T-helper 1 cell treated with Interleukin-12 subunit alpha and Interleukin-12 subunit beta and Interleukin-4 antibody, amounts not matched to agents 30 ng/mL and 1 ng/mL, for 36 hours (primary cell): ENCODE data around the gene ENPP5. TPM values are rescaled to one million over a fixed set of nuclear protein-coding genes. Genes with fewer than 3 reads are reported as not detected.

Source experiments
- intact Hi-C: fragments of 100-400 bp; cut with micrococcal nuclease; formaldehyde crosslinking; loops from one replicate; pipeline ENCODE4 v1.15.1; 2024
- total RNA-seq: library from RNA; stranded (reverse); gene quantifications from 2 replicates; pipeline ENCODE4 v1.2.3, GENCODE V29; 2022

ENPP5 gene
- total RNA-seq, 1 donor from 2014 or later, result not detected

DNA sequence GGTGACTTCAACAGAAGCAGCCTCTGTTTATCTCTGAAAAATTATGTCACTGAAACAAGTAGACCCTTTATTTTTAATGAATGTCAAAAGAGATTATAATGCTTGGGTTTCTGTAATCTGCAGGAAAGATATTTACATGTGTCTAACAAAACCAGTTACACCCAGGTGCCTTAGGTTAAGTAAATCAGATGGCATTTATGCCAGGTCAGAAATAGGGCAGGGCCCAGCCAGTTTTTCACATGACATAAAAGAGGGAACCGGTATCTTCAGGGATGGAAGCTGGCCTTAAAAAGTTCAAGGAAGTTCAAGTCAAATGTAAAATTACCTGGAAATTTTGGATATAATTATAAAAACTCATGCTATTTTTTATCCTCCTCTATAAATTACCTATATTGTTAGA is 55.1 kb downstream of the ENPP5 start:
- intact Hi-C loops, result no loop called here

DNA sequence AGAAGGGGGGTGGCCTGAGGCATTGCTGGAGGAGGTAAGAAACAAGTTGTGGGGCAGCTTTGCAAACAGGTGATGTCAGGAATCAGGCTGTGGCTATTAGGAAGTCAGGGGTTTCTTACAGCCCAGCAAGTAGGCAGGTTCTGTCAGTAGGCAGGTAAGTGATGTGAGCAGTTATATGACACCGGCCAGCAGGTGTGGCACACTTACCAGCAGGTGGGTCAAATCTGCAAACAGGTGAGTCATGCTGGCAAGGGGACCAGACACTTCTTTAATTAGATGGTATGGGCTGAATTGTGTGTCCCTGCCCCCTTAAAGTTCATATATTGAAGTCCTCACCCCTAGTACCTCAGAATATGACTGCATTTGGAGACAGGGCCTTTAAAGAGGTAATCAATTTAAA is 57.4 kb downstream of the ENPP5 start:
- intact Hi-C loops, result no loop called here

Other genes with a start within 250 kb of the ENPP5 start
- 4.3 and 4.4 TPM in 2 replicates for gene CLIC5, start 155.1 kb downstream of the ENPP5 start, total RNA-seq
- 6.8 and 6.9 TPM in 2 replicates for gene ENPP4, start 41.0 kb downstream of the ENPP5 start, total RNA-seq